GM20000 (cell line): ENCODE results near the gene PSORS1C1.

Experiments
- DNase-seq: peaks from one replicate; pipeline ENCODE4 v3.0.0; 2012; ENCODE audit warnings: low spot score
- TF ChIP-seq, protein P1 (sequence below): IDR thresholded peaks from 2 replicates; pipeline ENCODE4 v1.5.1; 2012; ENCODE audit warnings: mild to moderate bottlenecking, control low read depth; ENCODE audit errors: extremely low read depth, missing control alignments

The PSORS1C1 gene

DNA sequence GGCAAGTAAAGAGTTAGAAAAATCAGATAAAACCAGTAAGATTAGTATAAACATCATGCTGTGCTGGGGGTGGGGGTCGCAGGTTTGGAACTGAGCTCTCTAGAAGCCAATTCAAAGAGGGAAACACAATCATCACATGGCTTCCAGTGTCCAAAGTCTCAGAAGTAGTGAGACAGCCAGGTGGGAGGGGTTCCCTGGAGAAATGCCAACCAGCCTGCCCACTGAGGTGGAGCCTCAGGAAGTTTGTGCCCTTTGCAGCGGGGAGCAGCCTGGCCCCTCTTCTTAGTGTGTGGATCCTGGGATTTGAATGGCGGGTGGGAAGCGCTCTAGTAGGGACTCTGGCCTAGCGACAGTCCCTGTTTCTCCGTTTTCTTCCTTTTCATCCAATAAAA, 23.6 kb upstream of the PSORS1C1 start:
- TF ChIP-seq, protein P1, sequence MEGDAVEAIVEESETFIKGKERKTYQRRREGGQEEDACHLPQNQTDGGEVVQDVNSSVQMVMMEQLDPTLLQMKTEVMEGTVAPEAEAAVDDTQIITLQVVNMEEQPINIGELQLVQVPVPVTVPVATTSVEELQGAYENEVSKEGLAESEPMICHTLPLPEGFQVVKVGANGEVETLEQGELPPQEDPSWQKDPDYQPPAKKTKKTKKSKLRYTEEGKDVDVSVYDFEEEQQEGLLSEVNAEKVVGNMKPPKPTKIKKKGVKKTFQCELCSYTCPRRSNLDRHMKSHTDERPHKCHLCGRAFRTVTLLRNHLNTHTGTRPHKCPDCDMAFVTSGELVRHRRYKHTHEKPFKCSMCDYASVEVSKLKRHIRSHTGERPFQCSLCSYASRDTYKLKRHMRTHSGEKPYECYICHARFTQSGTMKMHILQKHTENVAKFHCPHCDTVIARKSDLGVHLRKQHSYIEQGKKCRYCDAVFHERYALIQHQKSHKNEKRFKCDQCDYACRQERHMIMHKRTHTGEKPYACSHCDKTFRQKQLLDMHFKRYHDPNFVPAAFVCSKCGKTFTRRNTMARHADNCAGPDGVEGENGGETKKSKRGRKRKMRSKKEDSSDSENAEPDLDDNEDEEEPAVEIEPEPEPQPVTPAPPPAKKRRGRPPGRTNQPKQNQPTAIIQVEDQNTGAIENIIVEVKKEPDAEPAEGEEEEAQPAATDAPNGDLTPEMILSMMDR = no peak
- DNase-seq = no peak

DNA sequence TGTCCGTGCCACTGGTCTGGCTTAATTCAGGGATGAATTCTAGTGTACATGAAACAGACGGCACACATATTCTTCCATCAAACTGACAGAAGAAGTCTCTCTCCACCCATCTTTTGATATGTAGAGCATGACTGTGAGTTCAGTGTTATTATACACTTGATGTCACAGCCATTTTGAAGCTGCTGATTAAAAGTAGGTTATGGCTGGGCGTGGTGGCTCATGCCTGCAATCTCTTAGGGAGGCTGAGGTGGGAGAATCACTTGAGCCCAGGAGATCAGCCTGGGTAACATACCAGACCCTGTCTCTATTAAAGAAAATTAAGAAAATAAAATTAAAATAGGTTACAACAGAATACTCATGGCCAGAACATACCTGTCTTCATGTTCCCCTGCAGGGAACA, 22.9 kb upstream of the PSORS1C1 start:
- TF ChIP-seq, protein P1 = no peak
- no peak for DNase-seq

DNA sequence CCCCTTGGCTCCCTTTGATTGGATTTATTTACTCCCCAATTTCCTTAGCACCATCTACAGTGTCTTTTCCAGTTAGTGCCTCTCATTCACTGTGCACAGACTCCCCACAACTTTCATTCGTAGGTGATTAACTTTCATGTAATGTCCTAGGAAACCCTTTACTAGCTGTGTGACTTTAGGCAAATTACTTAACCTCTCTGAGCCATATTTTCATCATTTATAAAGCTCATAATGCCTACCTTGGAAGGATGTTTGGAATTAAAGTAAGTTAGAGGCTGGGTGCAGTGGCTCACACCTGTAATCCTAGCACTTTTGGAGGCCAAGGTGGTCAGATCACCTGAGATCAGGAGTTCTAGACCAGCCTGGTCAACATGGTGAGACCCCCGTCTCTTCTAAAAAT, 22.4 kb upstream of the PSORS1C1 start:
- DNase-seq = no peak
- TF ChIP-seq, protein P1 = no peak

DNA sequence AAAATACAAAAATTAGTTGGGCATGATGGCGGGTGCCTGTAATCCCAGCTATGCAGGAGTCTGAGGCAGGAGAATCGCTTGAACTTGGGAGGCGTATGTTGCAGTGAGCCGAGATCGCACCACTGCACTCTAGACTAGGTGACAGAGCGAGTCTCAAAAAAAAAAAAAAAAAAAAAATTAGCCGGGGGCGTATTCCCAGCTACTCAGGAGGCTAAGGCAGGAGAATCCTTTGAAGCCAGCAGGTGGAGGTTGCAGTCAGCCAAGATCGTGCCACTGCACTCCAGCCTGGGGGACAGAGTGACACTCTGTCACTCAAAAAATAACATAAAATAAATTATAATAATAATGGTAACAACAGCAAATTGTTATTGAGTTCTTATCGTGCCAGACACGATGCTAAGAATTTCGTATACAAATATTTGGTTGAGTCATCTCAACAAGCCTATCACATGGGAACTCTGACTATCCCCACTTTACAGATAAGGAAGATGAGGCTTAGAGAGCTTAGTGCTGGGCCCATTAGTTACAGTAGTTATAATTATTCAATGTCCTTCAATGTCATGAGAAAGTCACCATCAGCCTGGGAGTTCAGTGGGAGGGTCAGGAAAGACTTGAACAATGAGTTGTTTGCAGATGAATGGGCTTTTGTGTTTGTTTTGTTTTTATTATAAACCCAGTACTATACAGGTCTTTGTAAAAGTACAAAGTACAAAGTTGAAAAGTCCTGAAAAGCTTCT, 21.7 kb upstream of the PSORS1C1 start:
- TF ChIP-seq, protein P1 = no peak
- no peak for DNase-seq

DNA sequence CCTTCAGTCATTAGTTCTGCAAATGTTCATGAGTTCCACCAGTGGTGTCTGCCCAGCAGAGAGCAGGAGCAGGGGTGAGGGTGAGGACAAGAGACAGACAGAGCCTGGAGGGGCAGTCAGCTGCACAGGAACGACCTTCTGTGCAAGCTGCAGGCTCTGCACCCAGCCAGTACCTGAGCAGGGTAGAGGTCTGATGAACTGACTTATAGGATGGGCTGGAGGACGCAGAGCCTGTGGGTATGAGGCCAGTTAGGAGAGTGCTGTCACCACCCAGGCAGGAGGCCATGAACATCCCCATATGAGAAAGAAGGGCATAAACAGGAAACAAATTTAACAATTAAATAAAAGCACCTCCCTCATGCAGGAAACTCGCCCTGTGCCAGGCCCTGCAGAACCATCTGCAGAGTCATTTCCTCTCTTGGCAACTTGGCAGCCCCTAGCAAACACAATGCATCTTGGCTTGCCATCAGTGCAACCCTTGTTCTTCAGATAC, 20.2 kb upstream of the PSORS1C1 start:
- TF ChIP-seq, protein P1 = no peak
- DNase-seq = no peak

DNA sequence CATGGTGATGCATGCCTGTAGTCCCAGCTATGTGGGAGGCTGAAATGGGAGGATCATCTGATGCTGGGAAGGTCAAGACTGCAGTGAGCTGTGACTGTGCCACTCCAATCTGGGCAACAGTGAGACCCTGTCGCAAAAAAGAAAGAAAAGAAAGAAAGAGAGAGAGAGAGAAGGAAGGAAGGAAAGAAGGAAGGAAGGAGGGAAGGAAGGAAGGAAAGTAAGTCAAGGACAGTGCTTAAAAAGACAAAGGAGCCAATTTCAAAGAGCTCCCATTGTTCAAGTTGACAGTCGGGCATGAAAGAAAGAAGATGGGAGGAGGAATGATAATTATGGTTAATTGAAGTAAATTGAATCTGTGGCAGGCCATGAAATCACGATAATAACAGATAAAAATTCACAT, 18.4 kb upstream of the PSORS1C1 start:
- DNase-seq = no peak
- TF ChIP-seq, protein P1 = no peak

DNA sequence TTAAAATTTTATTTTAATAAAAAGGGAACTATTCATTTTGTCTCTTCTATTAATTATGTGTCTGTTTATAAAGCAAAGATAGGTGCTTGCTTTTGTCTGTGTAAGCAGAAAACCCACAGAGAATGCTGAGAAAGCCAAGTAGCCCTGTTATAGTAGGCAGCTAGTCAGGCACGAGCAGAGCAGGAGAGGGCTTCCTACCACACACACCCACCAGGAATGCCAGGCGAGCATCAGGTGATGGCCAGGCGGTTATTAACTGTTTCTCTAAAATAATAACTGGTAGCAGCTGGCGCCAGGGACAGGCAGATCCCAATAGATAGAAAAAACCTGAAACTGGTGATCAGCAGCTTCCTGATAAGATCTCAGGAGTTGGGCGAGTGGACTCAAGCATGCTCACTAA, 17.9 kb upstream of the PSORS1C1 start:
- no peak for DNase-seq
- TF ChIP-seq, protein P1 = no peak
